ENCODE results near the gene ACP6.

The ACP6 gene

DNA sequence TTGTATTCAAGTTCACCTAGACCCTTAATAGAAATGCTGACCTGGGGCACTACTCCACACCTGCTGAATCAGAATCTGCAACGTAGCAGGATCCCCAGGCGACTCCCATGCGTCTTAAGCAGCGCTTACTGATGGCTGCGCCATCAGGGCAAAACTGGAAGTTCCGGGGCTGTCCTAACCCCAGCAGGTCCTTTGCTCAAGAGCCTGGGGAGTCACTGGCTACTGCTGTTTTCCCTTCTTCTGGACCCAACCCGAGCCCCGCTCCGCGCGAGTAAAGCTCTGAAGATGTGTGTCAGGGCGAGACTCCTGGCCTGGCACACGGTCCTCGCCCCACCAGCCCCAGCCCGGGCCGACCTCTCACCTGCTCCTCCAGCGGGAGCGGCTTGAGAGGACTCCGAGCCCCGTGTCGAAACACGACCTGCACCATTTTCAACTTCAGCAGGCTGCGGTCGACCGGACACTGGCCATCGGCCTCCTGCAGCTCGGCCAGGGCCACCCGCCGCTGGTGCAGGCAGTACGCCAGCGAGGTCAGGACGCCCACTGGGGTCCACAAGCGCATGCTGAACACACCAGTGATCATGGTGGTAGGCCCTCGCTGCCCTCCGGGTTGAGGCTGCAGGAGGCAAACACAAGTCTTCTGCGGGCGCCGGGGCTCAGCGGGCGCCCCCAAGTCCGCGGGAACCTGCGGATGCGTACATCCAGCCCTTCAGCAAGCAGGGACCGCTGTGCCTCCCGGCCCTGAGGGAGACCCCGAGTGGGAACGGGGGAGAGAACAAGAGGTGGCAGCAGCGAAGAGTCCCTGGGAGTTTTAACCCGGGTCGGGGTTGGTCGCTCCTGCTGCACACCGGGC lies 630 bp downstream of the ACP6 start (continued):
- TF ChIP-seq ZNF768 (tag by site-specific recombination; IDR thresholded peaks at IDR 0.05): no peak
- TF ChIP-seq, protein P1, sequence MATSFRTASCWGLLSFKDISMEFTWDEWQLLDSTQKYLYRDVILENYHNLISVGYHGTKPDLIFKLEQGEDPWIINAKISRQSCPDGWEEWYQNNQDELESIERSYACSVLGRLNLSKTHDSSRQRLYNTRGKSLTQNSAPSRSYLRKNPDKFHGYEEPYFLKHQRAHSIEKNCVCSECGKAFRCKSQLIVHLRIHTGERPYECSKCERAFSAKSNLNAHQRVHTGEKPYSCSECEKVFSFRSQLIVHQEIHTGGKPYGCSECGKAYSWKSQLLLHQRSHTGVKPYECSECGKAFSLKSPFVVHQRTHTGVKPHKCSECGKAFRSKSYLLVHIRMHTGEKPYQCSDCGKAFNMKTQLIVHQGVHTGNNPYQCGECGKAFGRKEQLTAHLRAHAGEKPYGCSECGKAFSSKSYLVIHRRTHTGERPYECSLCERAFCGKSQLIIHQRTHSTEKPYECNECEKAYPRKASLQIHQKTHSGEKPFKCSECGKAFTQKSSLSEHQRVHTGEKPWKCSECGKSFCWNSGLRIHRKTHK (tag by site-specific recombination; IDR thresholded peaks at IDR 0.05): no peak
- no peak for TF ChIP-seq HOXD13 (CRISPR knock-in tag; IDR thresholded peaks at IDR 0.05; ENCODE audit: borderline replicate concordance)
- no peak for TF ChIP-seq ZNF514 (tag by site-specific recombination; IDR thresholded peaks at IDR 0.05)
- TF ChIP-seq, protein P2, sequence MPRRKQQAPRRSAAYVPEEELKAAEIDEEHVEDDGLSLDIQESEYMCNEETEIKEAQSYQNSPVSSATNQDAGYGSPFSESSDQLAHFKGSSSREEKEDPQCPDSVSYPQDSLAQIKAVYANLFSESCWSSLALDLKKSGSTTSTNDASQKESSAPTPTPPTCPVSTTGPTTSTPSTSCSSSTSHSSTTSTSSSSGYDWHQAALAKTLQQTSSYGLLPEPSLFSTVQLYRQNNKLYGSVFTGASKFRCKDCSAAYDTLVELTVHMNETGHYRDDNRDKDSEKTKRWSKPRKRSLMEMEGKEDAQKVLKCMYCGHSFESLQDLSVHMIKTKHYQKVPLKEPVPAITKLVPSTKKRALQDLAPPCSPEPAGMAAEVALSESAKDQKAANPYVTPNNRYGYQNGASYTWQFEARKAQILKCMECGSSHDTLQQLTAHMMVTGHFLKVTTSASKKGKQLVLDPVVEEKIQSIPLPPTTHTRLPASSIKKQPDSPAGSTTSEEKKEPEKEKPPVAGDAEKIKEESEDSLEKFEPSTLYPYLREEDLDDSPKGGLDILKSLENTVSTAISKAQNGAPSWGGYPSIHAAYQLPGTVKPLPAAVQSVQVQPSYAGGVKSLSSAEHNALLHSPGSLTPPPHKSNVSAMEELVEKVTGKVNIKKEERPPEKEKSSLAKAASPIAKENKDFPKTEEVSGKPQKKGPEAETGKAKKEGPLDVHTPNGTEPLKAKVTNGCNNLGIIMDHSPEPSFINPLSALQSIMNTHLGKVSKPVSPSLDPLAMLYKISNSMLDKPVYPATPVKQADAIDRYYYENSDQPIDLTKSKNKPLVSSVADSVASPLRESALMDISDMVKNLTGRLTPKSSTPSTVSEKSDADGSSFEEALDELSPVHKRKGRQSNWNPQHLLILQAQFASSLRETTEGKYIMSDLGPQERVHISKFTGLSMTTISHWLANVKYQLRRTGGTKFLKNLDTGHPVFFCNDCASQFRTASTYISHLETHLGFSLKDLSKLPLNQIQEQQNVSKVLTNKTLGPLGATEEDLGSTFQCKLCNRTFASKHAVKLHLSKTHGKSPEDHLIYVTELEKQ (tag by site-specific recombination; IDR thresholded peaks at IDR 0.05; ENCODE audit: borderline replicate concordance): no peak
- TF ChIP-seq ZNF140 (tag by site-specific recombination; IDR thresholded peaks at IDR 0.05): no peak
- no peak for TF ChIP-seq ZNF624 (tag by site-specific recombination; IDR thresholded peaks at IDR 0.05)
- TF ChIP-seq ZNF843 (tag by site-specific recombination; IDR thresholded peaks at IDR 0.05): no peak
- TF ChIP-seq, protein P3, sequence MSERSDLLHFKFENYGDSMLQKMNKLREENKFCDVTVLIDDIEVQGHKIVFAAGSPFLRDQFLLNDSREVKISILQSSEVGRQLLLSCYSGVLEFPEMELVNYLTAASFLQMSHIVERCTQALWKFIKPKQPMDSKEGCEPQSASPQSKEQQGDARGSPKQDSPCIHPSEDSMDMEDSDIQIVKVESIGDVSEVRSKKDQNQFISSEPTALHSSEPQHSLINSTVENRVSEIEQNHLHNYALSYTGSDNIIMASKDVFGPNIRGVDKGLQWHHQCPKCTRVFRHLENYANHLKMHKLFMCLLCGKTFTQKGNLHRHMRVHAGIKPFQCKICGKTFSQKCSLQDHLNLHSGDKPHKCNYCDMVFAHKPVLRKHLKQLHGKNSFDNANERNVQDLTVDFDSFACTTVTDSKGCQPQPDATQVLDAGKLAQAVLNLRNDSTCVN (tag by site-specific recombination; optimal IDR thresholded peaks at IDR 0.05): peak; percentile 25
- TF ChIP-seq, protein P4, sequence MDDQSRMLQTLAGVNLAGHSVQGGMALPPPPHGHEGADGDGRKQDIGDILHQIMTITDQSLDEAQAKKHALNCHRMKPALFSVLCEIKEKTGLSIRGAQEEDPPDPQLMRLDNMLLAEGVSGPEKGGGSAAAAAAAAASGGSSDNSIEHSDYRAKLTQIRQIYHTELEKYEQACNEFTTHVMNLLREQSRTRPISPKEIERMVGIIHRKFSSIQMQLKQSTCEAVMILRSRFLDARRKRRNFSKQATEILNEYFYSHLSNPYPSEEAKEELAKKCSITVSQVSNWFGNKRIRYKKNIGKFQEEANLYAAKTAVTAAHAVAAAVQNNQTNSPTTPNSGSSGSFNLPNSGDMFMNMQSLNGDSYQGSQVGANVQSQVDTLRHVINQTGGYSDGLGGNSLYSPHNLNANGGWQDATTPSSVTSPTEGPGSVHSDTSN (CRISPR knock-in tag; IDR thresholded peaks at IDR 0.05): 0 out of 2 replicates have a peak, but pooled peaks have one; percentile 17
- TF ChIP-seq ZNF239 (tag by site-specific recombination; IDR thresholded peaks at IDR 0.05): no peak
- TF ChIP-seq ZNF621 (tag by site-specific recombination; IDR thresholded peaks at IDR 0.05): no peak
- TF ChIP-seq MYNN (tag by site-specific recombination; IDR thresholded peaks at IDR 0.05; ENCODE audit: borderline replicate concordance): no peak
- TF ChIP-seq ZFP69B (tag by site-specific recombination; IDR thresholded peaks at IDR 0.05): peak; percentile 94
- TF ChIP-seq ZNF664 (tag by site-specific recombination; IDR thresholded peaks at IDR 0.05): no peak
- TF ChIP-seq, protein P5, sequence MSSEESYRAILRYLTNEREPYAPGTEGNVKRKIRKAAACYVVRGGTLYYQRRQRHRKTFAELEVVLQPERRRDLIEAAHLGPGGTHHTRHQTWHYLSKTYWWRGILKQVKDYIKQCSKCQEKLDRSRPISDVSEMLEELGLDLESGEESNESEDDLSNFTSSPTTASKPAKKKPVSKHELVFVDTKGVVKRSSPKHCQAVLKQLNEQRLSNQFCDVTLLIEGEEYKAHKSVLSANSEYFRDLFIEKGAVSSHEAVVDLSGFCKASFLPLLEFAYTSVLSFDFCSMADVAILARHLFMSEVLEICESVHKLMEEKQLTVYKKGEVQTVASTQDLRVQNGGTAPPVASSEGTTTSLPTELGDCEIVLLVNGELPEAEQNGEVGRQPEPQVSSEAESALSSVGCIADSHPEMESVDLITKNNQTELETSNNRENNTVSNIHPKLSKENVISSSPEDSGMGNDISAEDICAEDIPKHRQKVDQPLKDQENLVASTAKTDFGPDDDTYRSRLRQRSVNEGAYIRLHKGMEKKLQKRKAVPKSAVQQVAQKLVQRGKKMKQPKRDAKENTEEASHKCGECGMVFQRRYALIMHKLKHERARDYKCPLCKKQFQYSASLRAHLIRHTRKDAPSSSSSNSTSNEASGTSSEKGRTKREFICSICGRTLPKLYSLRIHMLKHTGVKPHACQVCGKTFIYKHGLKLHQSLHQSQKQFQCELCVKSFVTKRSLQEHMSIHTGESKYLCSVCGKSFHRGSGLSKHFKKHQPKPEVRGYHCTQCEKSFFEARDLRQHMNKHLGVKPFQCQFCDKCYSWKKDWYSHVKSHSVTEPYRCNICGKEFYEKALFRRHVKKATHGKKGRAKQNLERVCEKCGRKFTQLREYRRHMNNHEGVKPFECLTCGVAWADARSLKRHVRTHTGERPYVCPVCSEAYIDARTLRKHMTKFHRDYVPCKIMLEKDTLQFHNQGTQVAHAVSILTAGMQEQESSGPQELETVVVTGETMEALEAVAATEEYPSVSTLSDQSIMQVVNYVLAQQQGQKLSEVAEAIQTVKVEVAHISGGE (tag by site-specific recombination; conservative IDR thresholded peaks at IDR 0.05; ENCODE audit: low read depth): peak; percentile 28; the same call in 1 of the 2 replicates
- TF ChIP-seq ZNF626 (tag by site-specific recombination; IDR thresholded peaks at IDR 0.05): no peak
- no peak for TF ChIP-seq ZNF214 (tag by site-specific recombination; IDR thresholded peaks at IDR 0.05; ENCODE audit: borderline replicate concordance)
- TF ChIP-seq, protein P6, sequence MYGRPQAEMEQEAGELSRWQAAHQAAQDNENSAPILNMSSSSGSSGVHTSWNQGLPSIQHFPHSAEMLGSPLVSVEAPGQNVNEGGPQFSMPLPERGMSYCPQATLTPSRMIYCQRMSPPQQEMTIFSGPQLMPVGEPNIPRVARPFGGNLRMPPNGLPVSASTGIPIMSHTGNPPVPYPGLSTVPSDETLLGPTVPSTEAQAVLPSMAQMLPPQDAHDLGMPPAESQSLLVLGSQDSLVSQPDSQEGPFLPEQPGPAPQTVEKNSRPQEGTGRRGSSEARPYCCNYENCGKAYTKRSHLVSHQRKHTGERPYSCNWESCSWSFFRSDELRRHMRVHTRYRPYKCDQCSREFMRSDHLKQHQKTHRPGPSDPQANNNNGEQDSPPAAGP (tag by site-specific recombination; IDR thresholded peaks at IDR 0.05): no peak
- TF ChIP-seq ZNF837 (tag by site-specific recombination; IDR thresholded peaks at IDR 0.05): no peak
- TF ChIP-seq HOXA7 (CRISPR knock-in tag; IDR thresholded peaks at IDR 0.05; ENCODE audit: borderline replicate concordance): no peak
- TF ChIP-seq ZNF416 (tag by site-specific recombination; IDR thresholded peaks at IDR 0.05): no peak
- TF ChIP-seq, protein P7, sequence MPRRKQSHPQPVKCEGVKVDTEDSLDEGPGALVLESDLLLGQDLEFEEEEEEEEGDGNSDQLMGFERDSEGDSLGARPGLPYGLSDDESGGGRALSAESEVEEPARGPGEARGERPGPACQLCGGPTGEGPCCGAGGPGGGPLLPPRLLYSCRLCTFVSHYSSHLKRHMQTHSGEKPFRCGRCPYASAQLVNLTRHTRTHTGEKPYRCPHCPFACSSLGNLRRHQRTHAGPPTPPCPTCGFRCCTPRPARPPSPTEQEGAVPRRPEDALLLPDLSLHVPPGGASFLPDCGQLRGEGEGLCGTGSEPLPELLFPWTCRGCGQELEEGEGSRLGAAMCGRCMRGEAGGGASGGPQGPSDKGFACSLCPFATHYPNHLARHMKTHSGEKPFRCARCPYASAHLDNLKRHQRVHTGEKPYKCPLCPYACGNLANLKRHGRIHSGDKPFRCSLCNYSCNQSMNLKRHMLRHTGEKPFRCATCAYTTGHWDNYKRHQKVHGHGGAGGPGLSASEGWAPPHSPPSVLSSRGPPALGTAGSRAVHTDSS (tag by site-specific recombination; IDR thresholded peaks at IDR 0.05): no peak
- no peak; the same call in 1 of the 2 replicates for TF ChIP-seq ZEB2 (tag by site-specific recombination; IDR thresholded peaks at IDR 0.05)
- no peak for TF ChIP-seq SALL2 (tag by site-specific recombination; IDR thresholded peaks at IDR 0.05; ENCODE audit: borderline replicate concordance)
- TF ChIP-seq ZNF677 (tag by site-specific recombination; IDR thresholded peaks at IDR 0.05): no peak

Measured in HEK293 (cell line).